Inflammatory macrophage (primary cell): ENCODE measurements around the gene NOS3.
A peak's percentile ranks its signal among the peaks of the same experiment; 100 is the strongest.

ENCODE experiments used
- DNase-seq, 2 donors: peaks; one replicate each; pipeline ENCODE4 v3.0.0-alpha.2; 2020 to 2022

The NOS3 gene

GRCh38 chr7:150952331-150953050 is 38.3 kb upstream of the NOS3 start:
- no peak for DNase-seq

GRCh38 chr7:150953061-150953997 is 37.5 kb upstream of the NOS3 start:
- DNase-seq: no peak

GRCh38 chr7:150954201-150954985 is 36.4 kb upstream of the NOS3 start:
- DNase-seq: no peak

- DNase-seq: no peak
Observed at GRCh38 chr7:150954986-150955518, 35.8 kb upstream of the NOS3 start.

GRCh38 chr7:150955519-150956394 is 35.1 kb upstream of the NOS3 start:
- DNase-seq: no peak

- DNase-seq: no peak
Observed at GRCh38 chr7:150956395-150957132, 34.3 kb upstream of the NOS3 start.

- DNase-seq: no peak
Observed at GRCh38 chr7:150957133-150958020, 33.4 kb upstream of the NOS3 start.

GRCh38 chr7:150958062-150958552 is 32.7 kb upstream of the NOS3 start:
- DNase-seq: no peak

GRCh38 chr7:150958597-150958996 is 32.2 kb upstream of the NOS3 start:
- DNase-seq: peak in 1 of 2 donors; percentile 15

- no peak for DNase-seq
Observed at GRCh38 chr7:150959081-150959480, 31.7 kb upstream of the NOS3 start.

- DNase-seq: peak in 1 of 2 donors; percentile 7
Observed at GRCh38 chr7:150959739-150960734, 30.8 kb upstream of the NOS3 start.

GRCh38 chr7:150961510-150962289 is 29.1 kb upstream of the NOS3 start:
- DNase-seq: no peak

GRCh38 chr7:150962290-150962552 is 28.6 kb upstream of the NOS3 start:
- no peak for DNase-seq

- peak; percentile 20 to 61 for DNase-seq
Observed at GRCh38 chr7:150962553-150963399, 28.0 kb upstream of the NOS3 start.

- no peak for DNase-seq
Observed at GRCh38 chr7:150963707-150964559, 26.9 kb upstream of the NOS3 start.

- DNase-seq: no peak
Observed at GRCh38 chr7:150964593-150965111, 26.2 kb upstream of the NOS3 start.
